NCI-H446 (cell line): ENCODE data around the gene LRRC45.
"Not testable (repeated sequence)": the region's sequence is repeated elsewhere in the genome, so short reads cannot be mapped to it uniquely, and the experiment has no call there.

Source experiments
- DNase-seq, 2 experiments: peaks; one replicate each; lab custom pipeline; 2025; lab: John Stamatoyannopoulos, UW

The LRRC45 gene

DNA sequence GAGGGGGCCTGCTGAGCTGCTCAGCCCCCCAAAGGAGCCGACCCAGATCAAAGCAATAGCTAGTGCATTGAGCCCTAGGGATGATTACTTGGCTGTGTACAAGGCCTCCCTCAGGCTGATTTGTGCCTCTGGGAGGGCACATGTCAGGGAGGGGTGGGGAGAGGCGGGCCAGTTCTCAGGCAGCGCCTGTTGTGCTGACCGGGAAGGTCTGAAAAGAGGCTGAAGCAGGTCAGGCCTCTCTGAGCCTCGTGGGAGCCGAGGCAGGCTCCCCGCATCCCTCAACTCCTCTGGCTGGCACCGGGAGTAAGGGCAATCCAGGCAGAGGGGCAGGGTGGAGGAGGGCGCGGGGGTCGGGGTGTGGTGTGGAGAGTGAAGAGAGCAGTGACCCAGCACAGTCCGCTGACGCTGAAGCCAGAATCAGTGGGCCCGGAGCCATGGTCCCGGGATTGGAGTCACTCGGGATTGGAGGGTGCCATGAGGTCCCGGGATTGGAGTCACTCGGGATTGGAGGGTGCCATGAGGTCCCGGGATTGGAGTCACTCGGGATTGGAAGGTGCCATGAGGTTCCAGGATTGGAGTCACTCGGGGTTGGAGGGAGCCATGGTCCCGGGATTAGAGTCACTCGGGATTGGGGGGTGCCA is 11.4 kb downstream of the LRRC45 start:
- DNase-seq: no peak

DNA sequence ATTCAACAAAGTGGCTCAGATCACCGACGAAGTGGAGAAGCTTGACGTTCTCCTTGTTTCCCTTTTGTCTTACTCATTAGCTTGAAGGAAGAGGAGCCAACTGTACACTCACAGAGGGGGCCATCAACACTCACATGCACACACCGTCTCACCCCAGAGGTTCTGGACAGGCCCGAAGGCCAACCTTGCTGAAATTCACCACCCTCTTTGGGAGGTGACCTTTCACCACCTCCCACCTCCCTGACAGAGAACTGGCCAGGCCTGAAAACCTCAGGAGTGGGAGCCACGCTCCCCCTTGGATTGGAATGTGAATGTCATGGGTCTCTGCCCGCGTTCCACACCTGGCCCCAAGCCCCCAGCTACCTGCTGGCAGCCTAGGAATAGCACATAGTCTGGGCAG is 12.4 kb downstream of the LRRC45 start:
- DNase-seq: no peak

DNA sequence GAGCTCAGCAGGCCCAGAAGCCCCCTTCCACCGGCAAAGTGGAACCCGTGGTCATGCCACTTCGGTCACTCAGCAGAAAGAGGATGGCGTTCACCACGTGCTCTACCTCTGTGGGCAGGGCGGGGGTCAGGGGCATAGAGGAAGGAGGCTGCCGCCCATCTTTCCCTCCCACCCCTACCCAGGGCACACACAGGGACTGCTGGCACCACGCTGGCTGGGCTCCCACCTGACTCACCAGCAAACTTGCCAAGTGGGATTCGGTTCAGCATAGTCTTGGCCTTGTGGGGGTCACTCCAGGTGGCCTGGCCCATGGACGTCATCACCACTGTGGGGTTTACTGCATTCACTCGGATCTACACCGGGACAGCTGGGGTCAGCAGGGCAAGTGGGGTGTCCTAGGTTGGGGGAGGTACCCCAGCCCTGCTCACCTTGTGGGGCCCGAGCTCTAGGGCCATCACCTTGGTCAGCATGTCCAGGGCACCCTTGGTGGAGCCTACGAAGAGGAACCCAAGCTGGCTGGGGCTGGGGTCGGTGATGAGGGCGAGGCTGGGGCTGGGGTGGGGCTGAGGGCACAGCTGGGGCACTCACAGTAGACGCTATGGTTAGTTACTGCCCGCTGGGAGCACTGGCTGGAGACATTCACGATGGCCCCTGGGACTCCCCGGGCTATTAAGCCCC is 13.0 kb downstream of the LRRC45 start:
- DNase-seq: no peak

DNA sequence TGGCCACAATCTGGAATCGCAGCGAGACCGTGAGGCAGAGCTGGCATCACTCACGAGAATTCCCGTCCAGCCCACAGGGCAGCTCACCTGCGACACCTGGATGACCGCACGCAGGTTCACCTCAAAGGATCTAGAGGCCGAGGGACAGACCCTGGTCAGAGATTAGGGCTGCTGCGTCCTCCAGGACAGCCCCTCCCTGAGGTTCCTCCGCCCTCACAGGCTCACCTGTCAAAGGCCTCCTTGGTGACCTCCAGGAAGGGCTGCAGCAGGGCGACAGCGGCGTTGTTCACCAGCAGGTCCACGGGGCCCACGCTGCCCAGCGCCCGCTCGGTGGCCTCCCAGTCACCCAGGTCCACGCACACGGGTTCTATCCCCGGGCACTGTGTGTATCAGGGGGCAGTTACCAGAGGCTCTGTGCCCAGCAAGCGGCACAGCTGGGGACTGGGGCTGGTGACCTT is 13.6 kb downstream of the LRRC45 start:
- no peak for DNase-seq

DNA sequence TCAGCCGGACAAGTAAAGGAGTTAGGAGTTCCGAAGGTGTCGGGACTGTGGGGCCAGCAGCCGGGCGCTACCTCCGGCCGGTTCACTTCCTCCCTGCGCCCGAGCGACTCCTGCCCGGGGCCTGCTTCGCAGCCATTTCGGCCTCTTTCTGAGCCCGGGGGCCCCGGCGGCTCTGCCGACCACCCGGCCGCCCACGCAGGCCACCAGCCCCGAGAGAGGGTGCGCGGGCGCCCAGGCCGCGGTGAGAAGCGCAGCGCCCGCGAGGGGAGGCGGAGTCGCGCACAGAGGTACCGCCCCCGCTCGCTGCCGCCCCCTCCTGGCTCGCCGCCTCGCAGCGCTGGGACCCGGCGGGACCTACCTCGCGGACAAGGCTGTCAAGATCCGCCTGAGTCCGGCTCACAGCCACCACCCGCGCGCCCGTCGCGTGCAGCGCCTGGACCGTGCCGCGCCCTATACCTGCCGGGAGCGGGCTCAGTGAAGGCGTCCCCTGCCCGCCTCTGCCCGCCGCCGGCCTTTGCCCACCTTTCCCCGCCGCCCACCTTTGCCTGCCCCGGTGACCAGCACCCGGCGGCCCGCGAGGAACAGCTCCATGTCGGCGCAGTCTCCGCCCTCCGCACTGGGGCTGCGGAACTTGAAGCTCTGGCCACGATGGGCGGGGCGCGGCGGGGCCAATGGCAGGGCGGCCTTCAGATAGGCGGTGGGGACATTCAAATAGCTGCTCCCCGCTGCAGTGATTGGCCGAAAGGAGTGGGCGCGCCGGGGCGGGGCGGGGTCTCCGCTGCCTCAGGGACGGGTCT is 14.2 kb downstream of the LRRC45 start, which contains the start of gene DCXR:
TSS of gene DCXR (minus strand) at position 606 of the 797 bp plus-strand sequence. CDS start at position 591, 15 bp downstream.
- DNase-seq: peak; percentile 98

DNA sequence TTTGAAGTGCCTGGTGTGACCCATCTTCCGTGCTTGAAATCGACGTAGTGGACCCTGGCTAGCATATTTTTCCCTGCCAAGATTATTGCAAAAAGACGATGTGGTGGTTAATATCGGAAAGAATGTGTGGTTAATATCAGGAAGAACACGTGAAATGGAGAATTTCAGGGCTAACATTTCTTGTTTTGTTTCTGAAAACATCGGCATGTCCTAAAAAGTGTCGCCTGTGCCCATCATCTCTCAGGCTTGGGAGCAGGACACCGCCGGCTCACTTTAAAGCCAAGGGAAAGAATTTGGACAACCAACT is 14.7 kb downstream of the LRRC45 start:
- no peak for DNase-seq

DNA sequence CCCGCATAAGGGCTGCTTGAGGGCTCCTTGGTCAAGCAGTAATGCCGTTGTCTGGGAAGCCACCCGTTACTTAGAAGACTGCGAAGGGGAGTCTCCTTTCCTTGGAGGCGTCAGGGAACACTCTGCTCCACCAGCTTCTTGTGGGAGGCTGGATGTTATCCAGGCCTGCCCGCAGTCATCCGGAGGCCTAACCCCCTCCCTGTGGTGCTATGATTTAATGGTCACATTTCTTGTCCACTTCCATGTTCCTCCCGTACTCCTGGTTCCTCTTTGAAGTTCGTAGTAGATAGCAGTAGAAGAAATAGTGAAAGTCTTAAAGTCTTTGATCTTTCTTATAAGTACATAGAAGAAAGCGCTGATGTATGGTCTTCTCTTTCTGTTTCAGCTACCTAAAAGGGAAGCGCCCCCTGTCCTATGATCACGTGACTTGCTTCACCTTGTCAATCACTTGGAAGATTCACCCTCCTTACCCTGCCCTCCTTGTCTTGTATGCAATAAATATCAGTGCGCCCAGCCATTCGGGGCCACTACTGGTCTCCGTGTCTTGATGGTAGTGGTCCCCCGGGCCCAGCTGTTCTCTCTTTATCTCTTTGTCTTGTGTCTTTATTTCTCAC is 15.8 kb downstream of the LRRC45 start:
- DNase-seq: not testable (repeated sequence)

DNA sequence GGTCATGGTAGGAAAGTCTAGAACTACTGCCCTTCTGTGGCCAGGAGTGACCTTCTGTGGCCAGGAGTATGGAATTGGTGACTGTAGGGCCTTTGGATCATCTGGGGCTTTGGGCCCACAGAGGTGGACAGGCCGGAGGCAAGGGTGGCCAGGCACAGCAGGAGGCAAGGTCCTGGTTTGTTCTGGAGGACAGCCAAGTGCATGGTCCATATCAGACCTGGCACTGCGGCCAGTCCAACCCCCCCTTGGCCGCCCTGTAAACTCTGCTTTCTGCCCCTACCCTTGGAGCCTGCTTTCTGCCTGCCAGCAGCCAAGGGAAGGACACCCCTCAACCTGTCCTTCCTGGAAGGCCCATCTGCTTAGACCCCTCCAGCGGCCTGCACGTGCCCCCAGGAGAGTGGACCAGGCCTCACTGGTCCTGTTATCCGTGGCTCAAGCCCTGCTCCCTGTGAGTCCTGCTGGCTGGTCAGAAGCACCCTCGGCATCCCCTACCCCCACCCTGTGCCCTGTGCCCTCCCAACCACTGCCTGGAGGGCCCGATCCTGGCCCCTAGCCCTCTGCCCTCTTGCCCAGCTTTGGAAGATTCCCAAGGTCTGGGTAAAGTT is 16.7 kb downstream of the LRRC45 start:
- no peak for DNase-seq

DNA sequence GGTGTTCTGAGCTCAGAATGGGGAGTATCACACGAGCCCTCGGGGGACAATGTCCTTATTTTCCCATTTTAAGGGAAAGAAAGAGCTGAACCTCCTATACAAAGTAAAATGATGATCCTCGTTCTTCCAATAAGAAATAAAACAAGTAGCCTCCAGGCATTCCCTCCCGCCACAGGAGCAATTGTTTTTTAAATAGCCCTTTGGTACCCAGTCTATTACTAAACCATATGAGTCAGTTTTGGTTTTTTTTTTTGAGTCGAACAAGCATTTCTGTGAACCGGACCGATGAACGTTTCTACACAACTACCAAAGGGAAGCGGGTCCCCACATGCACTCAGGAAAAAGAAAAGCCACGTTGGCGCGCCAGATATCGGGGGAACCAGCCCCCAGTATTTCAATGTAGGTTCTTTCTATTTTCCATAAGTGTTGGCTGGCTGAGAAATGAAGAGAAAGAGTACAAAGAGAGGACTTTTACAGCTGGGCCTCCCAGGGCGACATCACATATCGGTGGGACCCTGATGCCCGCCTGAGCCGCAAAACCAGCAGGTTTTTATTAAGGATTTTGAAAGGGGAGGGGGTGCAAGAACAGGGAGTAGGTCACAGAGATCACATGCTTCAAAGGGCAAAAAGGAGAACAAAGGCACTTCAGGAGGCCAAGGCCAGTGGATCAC is 18.2 kb downstream of the LRRC45 start:
- DNase-seq: no peak

DNA sequence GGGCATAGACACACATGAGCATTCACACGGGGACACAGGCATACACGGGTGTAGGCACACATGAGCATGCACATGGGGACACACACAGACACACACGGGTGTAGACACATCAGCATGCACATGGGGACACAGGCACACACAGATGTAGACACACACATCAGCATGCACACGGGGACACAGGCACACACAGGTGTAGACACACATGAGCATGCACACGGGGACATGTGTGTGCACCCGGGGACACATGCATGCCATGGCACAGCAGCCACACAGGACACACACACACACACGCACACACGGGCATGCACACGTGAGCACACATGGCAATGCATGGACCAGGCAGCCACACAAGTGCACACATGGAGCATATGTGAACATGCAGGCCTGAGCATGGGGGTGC is 19.5 kb downstream of the LRRC45 start:
- DNase-seq: no peak

DNA sequence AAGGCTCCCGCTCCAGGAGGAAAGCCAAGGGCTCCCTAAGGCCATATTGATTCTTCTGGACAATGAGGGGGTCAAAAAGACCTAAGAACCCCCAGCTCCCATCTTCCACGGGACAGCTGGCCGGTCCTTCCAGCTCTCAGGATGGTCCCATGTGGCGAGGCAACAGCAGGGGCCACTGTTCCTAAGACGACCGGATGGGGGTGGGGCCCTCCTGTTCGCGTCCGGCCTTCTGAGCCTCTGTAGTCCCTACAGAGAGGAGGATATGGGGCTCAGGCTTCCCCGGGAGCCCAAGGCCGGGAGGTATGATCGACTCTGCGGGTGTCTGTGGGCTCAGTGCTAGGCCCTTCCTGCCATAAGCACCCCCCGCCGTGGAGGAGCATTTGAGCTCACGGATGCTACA is 20.4 kb downstream of the LRRC45 start:
- DNase-seq: no peak

DNA sequence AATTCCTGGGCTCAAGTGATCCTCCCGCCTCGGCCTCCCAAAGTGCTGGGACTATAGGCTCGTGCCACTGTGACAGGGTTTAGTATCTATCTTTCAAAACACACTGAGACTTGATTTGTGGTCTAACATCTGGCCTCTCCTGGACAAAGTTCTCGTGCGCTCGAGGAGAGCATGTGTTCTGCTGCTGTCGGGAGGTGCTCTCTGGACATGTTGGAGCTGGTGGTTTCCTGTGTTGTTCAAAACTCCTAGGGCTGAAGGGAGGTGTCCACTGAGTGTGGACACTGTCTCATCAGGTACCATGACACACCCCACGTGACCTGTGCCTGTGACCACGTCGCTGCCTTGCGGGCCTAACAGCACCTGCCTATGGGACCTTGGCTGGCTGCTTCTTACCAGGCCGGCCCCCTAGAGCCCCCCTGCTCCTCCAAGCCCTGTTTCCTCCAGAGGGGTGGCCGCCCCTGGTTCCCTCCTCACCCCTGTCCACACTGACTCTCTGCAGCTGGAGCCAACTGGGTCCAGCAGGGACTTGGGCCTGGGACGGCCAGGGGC is 22.9 kb downstream of the LRRC45 start:
- no peak for DNase-seq

DNA sequence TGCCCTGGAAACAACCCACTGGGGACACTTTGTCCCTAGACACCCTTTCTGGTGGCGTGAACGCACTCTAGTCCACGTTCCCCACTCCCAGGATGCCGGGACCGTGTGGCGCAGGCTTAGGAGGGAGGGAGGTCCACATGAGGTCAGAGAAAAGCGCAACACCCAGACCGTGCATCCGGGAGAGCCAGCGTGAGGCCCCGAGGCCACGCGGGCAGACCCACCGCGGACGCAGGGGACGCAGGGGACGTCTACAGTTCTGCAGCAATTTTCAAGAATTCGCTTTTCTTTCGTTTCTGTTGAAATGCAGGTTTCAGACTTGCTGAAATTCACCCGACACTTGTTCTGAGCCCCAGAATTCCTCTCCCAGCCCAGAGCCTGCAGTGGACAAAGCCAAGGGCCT is 23.8 kb downstream of the LRRC45 start:
- DNase-seq: no peak

DNA sequence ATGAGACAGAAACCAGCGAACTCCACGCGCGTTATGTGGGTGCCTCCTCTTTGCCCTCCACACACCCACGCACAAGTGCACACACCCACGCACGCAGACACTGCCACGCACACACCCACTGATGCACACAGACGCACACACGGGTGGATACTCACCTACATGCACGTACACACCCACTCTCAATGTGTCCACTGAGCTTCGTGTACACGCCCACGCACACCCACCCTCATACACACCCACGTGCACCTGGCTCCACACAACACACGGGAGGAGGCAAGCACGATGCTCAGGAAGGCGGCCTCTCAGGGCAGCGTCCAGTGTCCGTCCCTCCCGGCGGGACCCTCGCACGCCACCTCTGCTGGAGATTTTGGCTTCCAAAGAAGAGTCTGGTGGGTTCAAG is 24.3 kb downstream of the LRRC45 start:
- no peak for DNase-seq

DNA sequence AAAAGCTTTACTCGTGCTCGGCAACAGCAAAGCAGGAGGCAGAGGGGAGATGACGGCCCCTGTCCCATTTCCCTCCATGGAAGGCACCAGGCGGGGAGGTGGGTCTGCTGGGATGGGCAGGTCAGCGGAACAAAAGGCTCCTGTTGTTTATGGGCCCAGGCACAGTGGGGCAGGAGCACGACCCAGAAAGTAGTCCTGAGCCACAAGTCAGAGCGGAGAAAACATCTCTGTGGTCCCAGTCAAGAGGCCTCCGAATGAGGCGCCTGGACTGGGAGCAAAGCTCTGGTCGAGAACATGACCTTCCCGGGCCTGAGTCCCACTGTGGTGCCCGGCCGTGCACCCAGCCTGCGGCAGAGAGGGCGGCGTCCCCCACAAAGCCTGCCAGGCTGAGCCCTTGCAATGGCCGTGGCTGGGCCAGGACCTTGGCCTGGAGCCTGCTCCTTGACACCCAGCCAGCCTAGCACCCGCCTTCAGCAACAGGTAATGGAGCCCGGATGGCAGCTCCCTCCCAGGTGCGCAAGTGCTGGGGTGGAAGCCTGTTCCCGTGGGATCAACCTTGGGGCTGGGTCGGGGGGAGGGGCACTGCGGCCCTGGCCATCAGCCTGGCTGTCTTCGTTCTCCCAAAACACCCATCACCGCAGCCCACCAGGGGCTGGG is 24.9 kb downstream of the LRRC45 start:
- DNase-seq: no peak

DNA sequence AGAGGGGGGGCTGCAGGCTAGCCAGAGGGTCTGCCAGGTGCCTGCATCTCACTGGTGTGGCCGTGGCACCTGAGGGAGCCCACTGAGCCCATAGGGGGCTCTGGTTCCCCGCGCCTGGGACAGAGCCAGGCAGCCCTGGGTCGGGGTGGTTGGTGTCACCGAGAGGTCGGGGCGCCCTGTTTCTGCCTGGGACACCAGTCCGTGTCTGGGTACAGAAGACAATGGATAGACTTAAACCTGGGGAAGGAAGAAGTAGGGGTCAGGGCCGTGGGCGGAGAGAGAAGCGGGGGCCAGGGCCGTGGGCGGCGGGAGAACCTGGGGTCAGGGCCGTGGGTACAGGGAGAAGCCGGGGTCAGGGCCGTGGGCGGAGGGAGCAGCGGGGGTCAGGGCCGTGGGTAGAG is 25.5 kb downstream of the LRRC45 start:
- DNase-seq: no peak

DNA sequence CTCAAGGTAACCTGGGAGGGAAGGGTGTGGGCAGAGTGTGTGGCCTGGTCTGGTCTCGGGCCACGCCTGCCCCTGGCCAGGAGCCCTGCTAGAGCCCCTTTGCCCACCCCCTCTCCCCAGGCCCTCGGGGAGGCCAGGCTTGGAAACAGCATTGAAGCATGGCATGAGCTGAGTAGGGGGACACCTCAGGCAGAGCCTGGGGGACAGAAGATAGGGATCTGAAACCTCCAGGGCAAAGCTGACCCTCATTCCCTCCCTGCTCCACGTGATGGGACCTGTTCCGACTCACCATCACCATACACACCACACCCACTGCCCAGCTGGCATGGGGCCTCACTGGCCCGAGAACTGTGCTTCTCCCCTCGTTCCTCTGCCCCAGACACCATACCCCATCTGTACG is 26.0 kb downstream of the LRRC45 start:
- DNase-seq: no peak

DNA sequence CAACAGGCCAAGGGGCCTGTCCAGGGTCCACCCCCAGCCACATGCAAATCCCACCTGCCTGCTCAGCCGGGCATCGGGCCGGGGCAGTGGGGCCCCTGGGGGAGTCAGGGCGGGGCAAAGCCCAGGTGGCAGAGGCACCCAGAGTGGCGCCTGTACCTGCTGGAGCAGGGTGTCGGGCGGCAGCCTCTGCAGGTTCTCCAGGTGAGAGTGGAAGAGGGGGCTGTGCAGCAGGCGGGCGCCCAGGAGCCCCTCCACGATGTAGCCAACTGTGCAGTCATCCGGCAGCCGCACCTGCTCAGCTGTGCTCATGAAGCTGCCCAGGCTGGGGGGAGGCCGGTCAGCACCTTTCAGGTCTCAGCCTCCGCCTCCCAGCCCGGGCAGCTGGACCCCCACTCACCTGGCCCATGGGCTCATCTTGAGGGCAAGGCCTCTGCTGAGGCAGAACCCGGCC is 26.4 kb downstream of the LRRC45 start:
- DNase-seq: no peak

DNA sequence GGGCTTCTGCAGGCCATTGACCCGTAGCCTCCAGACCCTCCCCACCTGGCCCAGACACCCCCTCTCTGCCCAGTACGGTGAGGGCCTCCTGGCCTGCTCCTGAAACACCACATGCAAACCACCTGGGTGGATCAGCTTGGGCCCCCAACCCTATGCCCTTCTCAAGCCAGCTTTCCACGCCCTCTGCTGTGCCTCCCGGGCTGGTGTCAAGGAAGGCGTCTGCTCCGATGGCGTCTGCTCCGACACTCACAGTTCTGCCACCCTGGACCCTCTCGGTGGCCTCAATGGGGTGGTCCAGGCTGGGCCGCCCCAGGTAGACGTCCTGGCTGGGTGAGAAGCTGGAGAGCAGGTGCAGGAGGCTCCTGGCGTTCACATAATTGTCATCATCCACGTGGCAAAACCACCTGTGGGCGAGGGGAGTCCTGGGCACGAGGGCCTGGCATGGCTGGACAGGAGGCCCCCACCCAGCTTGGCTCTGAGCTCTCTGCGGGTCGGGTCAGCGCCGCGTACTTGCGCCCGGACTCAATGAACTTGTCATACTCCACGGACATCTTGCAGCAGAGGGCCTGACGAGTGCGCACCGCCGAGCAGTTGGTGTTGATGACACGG is 27.2 kb downstream of the LRRC45 start:
- DNase-seq: no peak
